Thymus (tissue), 11 donors: ENCODE data around the gene ATR. TPM values are rescaled to one million over a fixed set of nuclear protein-coding genes. Genes with fewer than 3 reads are reported as not detected.
"Not testable (repeated sequence)": the region's sequence is repeated elsewhere in the genome, so short reads cannot be mapped to it uniquely, and the experiment has no call there.

Source experiments
- DNase-seq, 9 donors: peaks; one replicate each; pipeline ENCODE4 v3.0.0-alpha.2; 2013; ENCODE audit warnings: low spot score in 9 of 9, low read depth in 6 of 9, missing footprints in 1 of 9
- H3K27ac ChIP-seq, 2 donors: one replicate each; pipeline ENCODE4 v1.5.1; 2013; ENCODE audit warnings: control low read depth in 1 of 2, low read depth in 1 of 2, low read length in 1 of 2, mild to moderate bottlenecking in 1 of 2, moderate library complexity in 1 of 2
- H3K27me3 ChIP-seq, 2 donors: one replicate each; pipeline ENCODE4 v1.5.1; 2013; ENCODE audit warnings: low read length in 1 of 2; ENCODE audit not compliant: control insufficient read depth in 2 of 2, insufficient read depth in 1 of 2
- H3K36me3 ChIP-seq, 2 donors: one replicate each; pipeline ENCODE4 v1.5.1; 2013; ENCODE audit warnings: low read length in 1 of 2, mild to moderate bottlenecking in 1 of 2, moderate library complexity in 1 of 2; ENCODE audit not compliant: control insufficient read depth in 2 of 2, insufficient read depth in 2 of 2
- H3K4me1 ChIP-seq, 2 donors: one replicate each; pipeline ENCODE4 v1.5.1; 2013; ENCODE audit warnings: low read length in 2 of 2; ENCODE audit not compliant: control insufficient read depth in 2 of 2, insufficient read depth in 2 of 2
- H3K4me3 ChIP-seq, 2 donors: one replicate each; pipeline ENCODE4 v1.5.1; 2013; ENCODE audit warnings: low read length in 2 of 2, control low read depth in 1 of 2, mild to moderate bottlenecking in 1 of 2
- H3K9me3 ChIP-seq, 2 donors: one replicate each; pipeline ENCODE4 v1.5.1; 2013; ENCODE audit warnings: low read length in 1 of 2, mild to moderate bottlenecking in 1 of 2; ENCODE audit not compliant: control insufficient read depth in 2 of 2, insufficient read depth in 1 of 2
- WGBS: extraction: QIAGEN DNeasy Blood & Tissue Kit; methylation state at CpG from one replicate; pipeline ENCODE4 v1.1.7; 2013; 5-methylcytosine and 5-hydroxymethylcytosine counted together
- polyA plus RNA-seq: library from polyadenylated mRNA; stranded (reverse); fragments of 200-250 nt; gene quantifications from one replicate; pipeline ENCODE4 v1.2.3, GENCODE V29; 2013
- total RNA-seq: library from RNA; stranded (reverse); fragments of 120-200 nt; gene quantifications from one replicate; pipeline ENCODE4 v1.2.4, GENCODE V29; 2013
- donor health status: healthy.

ATR gene
- total and polyA plus RNA-seq, 2 donors = 23.9 to 50.8 TPM

GRCh38 chr3:142459929-142460328, 118.6 kb downstream of the ATR start:
- 99% methylated on average over 2 of the region's 2 CpGs for WGBS
- no peak overlapping the region for H3K27ac ChIP-seq
- no peak for DNase-seq
- no peaks in the 10 kb centered on the region for H3K9me3 ChIP-seq
- no peaks in the 10 kb centered on the region for H3K27me3 ChIP-seq
- H3K4me1 ChIP-seq = no peaks in the 10 kb centered on the region
- peaks cover 0 to 12% of the 10 kb centered on the region in 2 donors for H3K36me3 ChIP-seq
- H3K4me3 ChIP-seq = no peak overlapping the region

GRCh38 chr3:142459096-142459495, 119.4 kb downstream of the ATR start:
- Histone ChIP-seq H3K27me3 (no peaks in the 10 kb centered on the region), H3K27ac (no peak overlapping the region), H3K4me1 (no peaks in the 10 kb centered on the region), H3K4me3 (no peak overlapping the region), H3K36me3 (peaks cover 0 to 14% of the 10 kb centered on the region in 2 donors), H3K9me3 (no peaks in the 10 kb centered on the region)
- 99% methylated on average over 3 of the region's 3 CpGs for WGBS
- no peak for DNase-seq

- WGBS = 95% methylated on average over 5 of the region's 5 CpGs
- Histone ChIP-seq H3K27ac (no peak overlapping the region), H3K27me3 (no peaks in the 10 kb centered on the region), H3K4me1 (peaks cover 0 to 2% of the 10 kb centered on the region in 2 donors), H3K9me3 (no peaks in the 10 kb centered on the region), H3K36me3 (peaks cover 3 to 24% of the 10 kb centered on the region in 2 donors), H3K4me3 (no peak overlapping the region)
- no peak for DNase-seq
Measured at GRCh38 chr3:142450881-142451280, 127.7 kb downstream of the ATR start.

GRCh38 chr3:142450189-142450588, 128.3 kb downstream of the ATR start:
- WGBS = 98% methylated on average over 3 of the region's 3 CpGs
- Histone ChIP-seq H3K36me3 (peaks cover 3 to 24% of the 10 kb centered on the region in 2 donors), H3K4me3 (no peak overlapping the region)

GRCh38 chr3:142447852-142448823, 130.4 kb downstream of the ATR start, which contains the start of gene XRN1:
XRN1 (minus strand) TSS chr3:142448037; CDS start chr3:142447944, 93 bp downstream.
- H3K4me3 ChIP-seq = peak within 1 kb of the TSS; percentile 99 to 100
- H3K4me1 ChIP-seq = peaks cover 3 to 6% of the 10 kb centered on the region in 2 donors

More at GRCh38 chr3:142450189-142450588, 128.3 kb downstream of the ATR start:
- DNase-seq = no peak
- Histone ChIP-seq H3K9me3 (no peaks in the 10 kb centered on the region), H3K4me1 (peaks cover 3 to 6% of the 10 kb centered on the region in 2 donors), H3K27me3 (no peaks in the 10 kb centered on the region), H3K27ac (no peak overlapping the region)

GRCh38 chr3:142447301-142447851, 131.2 kb downstream of the ATR start:
- Histone ChIP-seq H3K27me3 (no peaks in the 10 kb centered on the region), H3K4me3 (peak overlapping the region; percentile 99 to 100), H3K9me3 (peaks cover 0 to 4% of the 10 kb centered on the region in 2 donors), H3K27ac (peak overlapping the region; percentile 98 to 99), H3K36me3 (peaks cover 12 to 20% of the 10 kb centered on the region in 2 donors), H3K4me1 (peaks cover 3 to 6% of the 10 kb centered on the region in 2 donors)
- WGBS = under 1% methylated on average over 35 of the region's 35 CpGs
- DNase-seq = peak; percentile 20 to 77 (median 46)

More at GRCh38 chr3:142447852-142448823, 130.4 kb downstream of the ATR start, which contains the start of gene XRN1:
- no peaks in the 10 kb centered on the region for H3K27me3 ChIP-seq
- peaks cover 12 to 22% of the 10 kb centered on the region in 2 donors for H3K36me3 ChIP-seq
- H3K9me3 ChIP-seq = peaks cover 0 to 1% of the 10 kb centered on the region in 2 donors
- peak; percentile 65 to 95 (median 85) for DNase-seq
- H3K27ac ChIP-seq = peak within 1 kb of the TSS; percentile 98 to 99
- WGBS = 8% methylated on average over 52 of the region's 52 CpGs

- peaks cover 0 to 4% of the 10 kb centered on the region in 2 donors for H3K9me3 ChIP-seq
- 60% methylated on average over 6 of the region's 6 CpGs for WGBS
- no peaks in the 10 kb centered on the region for H3K27me3 ChIP-seq
- peaks cover 8 to 9% of the 10 kb centered on the region in 2 donors for H3K36me3 ChIP-seq
- peak overlapping the region in 1 of 2 donors; percentile 28 for H3K4me3 ChIP-seq
- peak in 1 of 9 donors; percentile 27 for DNase-seq
- H3K27ac ChIP-seq = no peak overlapping the region
- H3K4me1 ChIP-seq = peaks cover 3 to 6% of the 10 kb centered on the region in 2 donors
Measured at GRCh38 chr3:142445816-142446254, 132.7 kb downstream of the ATR start.

DNA sequence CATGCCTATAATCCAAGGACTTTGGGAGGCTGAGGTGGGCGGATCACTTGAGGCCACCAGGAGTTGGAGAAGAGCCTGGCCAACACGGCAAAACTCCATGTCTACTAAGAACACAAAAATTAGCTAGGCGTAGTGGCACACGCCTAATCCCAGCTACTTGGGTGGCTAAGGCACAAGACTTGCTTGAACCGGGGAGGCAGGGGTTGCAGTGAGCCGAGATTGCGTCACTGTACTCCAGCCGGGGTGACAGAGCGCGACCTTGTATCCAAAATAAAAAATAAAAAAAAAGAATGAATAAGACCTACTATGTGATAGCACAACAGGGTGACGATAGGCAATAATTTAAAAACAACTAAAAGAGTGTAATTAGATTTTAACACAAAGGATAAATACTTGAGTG, 134.2 kb downstream of the ATR start:
- Histone ChIP-seq H3K36me3 (peaks cover 0 to 9% of the 10 kb centered on the region in 2 donors), H3K27ac (no peak overlapping the region), H3K4me1 (peaks cover 3 to 6% of the 10 kb centered on the region in 2 donors), H3K4me3 (no peak overlapping the region), H3K27me3 (no peaks in the 10 kb centered on the region), H3K9me3 (peaks cover 0 to 4% of the 10 kb centered on the region in 2 donors)
- WGBS = 99% methylated on average over 11 of the region's 11 CpGs
- DNase-seq = no peak

- 99% methylated on average over 12 of the region's 12 CpGs for WGBS
- not testable (repeated sequence) for H3K4me3 ChIP-seq, H3K36me3 ChIP-seq, DNase-seq, H3K4me1 ChIP-seq, H3K27ac ChIP-seq, H3K27me3 ChIP-seq, H3K9me3 ChIP-seq
Measured at GRCh38 chr3:142443060-142443459, 135.5 kb downstream of the ATR start.
